AG04450 (cell line): ENCODE data around the gene RGL3. TPM values are rescaled to one million over a fixed set of nuclear protein-coding genes. Genes with fewer than 3 reads are reported as not detected.
"Not testable (repeated sequence)": the region's sequence is repeated elsewhere in the genome, so short reads cannot be mapped to it uniquely, and the experiment has no call there.

ENCODE experiments used
- CTCF ChIA-PET: fragments of 300-600, 350-600 bp; formaldehyde crosslinking; extraction: SDS; loops from one replicate; lab custom pipeline; 2022; ENCODE audit warnings: antibody characterized with exemption, inconsistent platforms; lab: Charles Lee
- POLR2A ChIA-PET: fragments of 350-600 bp; formaldehyde crosslinking; extraction: SDS; loops from one replicate; lab custom pipeline; 2021; ENCODE audit warnings: antibody characterized with exemption, inconsistent platforms; lab: Yijun Ruan, JAX
- DNase-seq: peaks from one replicate; pipeline ENCODE4 v3.0.0-alpha.2; 2011; ENCODE audit warnings: low read depth, low spot score
- H3K27ac ChIP-seq: one replicate; pipeline ENCODE4 v1.5.1; 2012; ENCODE audit warnings: low read depth, low read length, control low read depth
- H3K27me3 ChIP-seq: one replicate; pipeline ENCODE4 v1.6.0; 2012; ENCODE audit warnings: low read length; ENCODE audit not compliant: control insufficient read depth, insufficient read depth
- H3K4me3 ChIP-seq: 2 replicates; pipeline ENCODE4 v1.5.1; 2011; ENCODE audit warnings: mild to moderate bottlenecking, low read depth, low read length, control low read depth
- H3K9me3 ChIP-seq: 2 replicates; pipeline ENCODE4 v1.5.1; 2012; ENCODE audit warnings: low read length; ENCODE audit not compliant: control insufficient read depth, insufficient read depth
- CTCF ChIP-seq: IDR thresholded peaks from 2 replicates; pipeline ENCODE4 v1.5.1; 2011; ENCODE audit warnings: low read depth, low read length, control low read depth, inconsistent platforms
- polyA plus RNA-seq: library from polyadenylated mRNA; depleted of rRNA; stranded (reverse); fragments of >200 nt; gene quantifications from 2 replicates; pipeline ENCODE4 v1.2.3, GENCODE V29; 2011

The RGL3 gene
- polyA plus RNA-seq, 1 experiment: 0.11 TPM

DNA sequence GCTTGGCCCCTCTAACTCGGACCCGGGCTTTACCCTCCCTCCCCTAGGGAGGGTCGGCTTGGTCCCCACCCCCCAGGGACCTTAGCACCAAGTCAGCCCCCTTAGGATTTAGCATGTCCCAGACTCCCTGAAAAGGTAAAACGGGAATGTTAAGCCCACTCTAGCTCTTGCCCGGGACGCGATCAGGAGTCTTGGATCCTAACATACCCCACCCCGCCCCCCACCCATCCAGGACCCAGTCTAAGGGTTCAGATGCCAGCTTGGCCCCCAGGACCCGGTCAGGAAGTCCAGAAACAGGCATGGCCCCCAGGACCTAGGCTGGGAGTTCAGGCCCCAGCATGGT, 35.4 kb downstream of the RGL3 start:
- ChIA-PET POLR2A (interaction anchor here (0.6 kb wide), 1 partner anchor 43 kb away, joined by 10 read pairs; no protein-coding TSS in a partner anchor), CTCF (interaction anchor here (0.6 to 2.0 kb wide), 9 partner anchors 9 to 150 kb away, joined by 3 to 9 read pairs (median 6); partner anchors contain the start of genes ODAD3, PRKCSH and SWSAP1)
- H3K27ac ChIP-seq: no peak overlapping the region
- H3K4me3 ChIP-seq: peak overlapping the region; percentile 48
- no peak for TF ChIP-seq CTCF
- peaks cover 3% of the 10 kb centered on the region for H3K27me3 ChIP-seq
- no peaks in the 10 kb centered on the region; the same call in 1 of the 2 replicates for H3K9me3 ChIP-seq
- no peak for DNase-seq

DNA sequence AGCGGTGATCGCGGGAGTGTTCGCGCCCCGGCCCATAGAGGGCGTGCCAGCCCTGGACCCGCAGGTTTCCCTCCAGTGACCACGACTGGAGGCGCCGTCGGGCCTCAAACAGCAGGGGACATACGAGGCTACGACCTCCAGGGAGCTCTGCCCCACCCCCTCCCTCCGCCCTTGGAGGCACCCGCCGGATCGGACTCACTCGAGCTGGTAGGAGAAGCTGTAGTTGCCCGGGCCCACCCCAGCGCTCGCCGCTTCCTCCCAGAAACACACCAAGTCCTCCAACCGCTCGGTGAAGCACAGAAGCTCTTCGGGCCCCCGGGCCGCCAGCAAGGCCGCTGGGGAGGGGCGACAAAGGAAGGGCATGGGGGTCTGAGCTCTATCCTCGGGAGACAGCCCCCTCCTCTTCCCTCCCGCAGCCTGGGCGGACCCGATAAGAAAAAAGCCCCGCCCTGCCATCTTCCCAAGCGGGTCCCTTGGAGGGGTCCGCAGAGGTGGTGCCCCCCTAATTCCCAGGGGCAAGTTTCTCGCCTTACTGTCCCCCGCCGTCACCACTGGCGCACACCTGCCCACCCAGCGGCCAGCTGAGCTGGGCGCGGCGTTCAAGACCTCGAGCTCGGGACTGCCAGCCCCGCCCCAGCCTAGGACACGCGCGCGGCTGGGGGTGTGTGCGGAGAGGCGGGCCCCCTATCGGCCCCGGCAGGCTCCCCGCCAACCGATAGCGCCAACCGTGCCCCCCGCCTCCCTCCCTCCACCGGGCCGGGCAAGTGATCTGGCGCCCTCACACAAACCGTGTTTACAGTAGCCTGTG, 36.0 kb downstream of the RGL3 start:
- ChIA-PET CTCF (interaction anchor here (0.5 to 2.0 kb wide), 24 partner anchors 9 to 437 kb away, joined by 3 to 11 read pairs (median 4); partner anchors contain the start of genes ODAD3, PRKCSH, RAB3D and SWSAP1), POLR2A (no interaction called here)
- H3K4me3 ChIP-seq: peak overlapping the region; percentile 48

DNA sequence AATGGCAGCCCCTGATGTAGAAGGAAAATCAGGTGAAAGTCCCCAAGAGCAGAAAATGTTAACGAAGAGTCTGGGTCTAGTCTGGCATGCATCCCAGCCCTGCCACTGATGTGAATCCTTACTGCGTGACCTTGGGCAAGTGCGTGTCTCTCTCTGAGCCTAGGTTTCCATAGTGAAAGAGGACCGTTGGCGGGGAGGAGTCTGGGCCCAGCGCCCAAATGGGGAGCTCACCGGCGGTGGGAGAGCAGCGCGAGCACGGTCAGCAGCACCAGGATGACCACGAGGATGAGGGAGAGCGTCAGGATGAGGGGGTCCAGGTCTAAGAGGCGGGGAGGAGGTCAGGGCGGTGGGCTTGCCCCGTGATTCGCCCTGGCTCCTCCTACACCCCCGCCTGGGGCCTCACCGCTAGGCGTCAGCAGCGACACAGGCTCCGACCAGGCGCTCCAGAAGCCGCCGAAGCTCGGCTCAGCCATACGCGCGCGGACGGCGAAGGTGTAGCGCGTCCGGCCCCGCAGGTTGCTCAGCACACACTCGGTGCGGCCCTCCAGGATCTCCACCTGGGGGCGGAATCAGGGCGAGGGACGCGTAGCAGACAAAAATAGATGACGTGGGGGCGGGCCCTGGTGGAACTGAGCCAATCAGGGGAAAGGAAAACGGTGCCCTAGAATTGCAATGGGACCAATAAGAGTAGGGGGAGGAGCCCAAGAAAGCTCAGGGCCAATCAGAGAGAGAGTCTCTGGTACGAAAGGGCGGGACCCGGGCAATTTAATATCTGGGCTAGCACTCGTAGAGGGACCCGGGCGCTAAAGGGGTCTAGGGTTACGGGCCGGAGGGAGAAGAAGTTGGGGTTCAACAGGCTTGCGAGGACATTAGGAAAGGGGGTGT, 38.2 kb downstream of the RGL3 start:
- peak overlapping the region; percentile 61 for H3K27ac ChIP-seq
- peak overlapping the region; percentile 82 for H3K4me3 ChIP-seq
- DNase-seq: peak; percentile 80
- POLR2A ChIA-PET: interaction anchor here (0.6 to 1.3 kb wide), 7 partner anchors 23 to 155 kb away, joined by 3 to 6 read pairs (median 3); partner anchors contain the start of genes CCDC159, ODAD3, PRKCSH and TMEM205
- TF ChIP-seq CTCF: peak; percentile 77
- H3K27me3 ChIP-seq: peaks cover 3% of the 10 kb centered on the region
- CTCF ChIA-PET: interaction anchor here (0.5 to 2.3 kb wide), 23 partner anchors 10 to 209 kb away, joined by 3 to 14 read pairs (median 4); partner anchors contain the start of genes CCDC159, ODAD3, PRKCSH and TMEM205
- H3K9me3 ChIP-seq: no peaks in the 10 kb centered on the region; the same call in 1 of the 2 replicates

More for the DNA sequence above, 36.0 kb downstream of the RGL3 start:
- TF ChIP-seq CTCF: peak; percentile 69; the same call in 1 of the 2 replicates
- Histone ChIP-seq H3K9me3 (no peaks in the 10 kb centered on the region; the same call in 1 of the 2 replicates), H3K27me3 (peaks cover 3% of the 10 kb centered on the region), H3K27ac (no peak overlapping the region)
- no peak for DNase-seq

GRCh38 chr19:11379857-11380350, 39.2 kb downstream of the RGL3 start:
- H3K4me3 ChIP-seq: no peak overlapping the region
- TF ChIP-seq CTCF: no peak
- no peaks in the 10 kb centered on the region; the same call in 1 of the 2 replicates for H3K9me3 ChIP-seq
- H3K27ac ChIP-seq: no peak overlapping the region
- POLR2A ChIA-PET: no interaction called here
- DNase-seq: no peak
- peaks cover 3% of the 10 kb centered on the region for H3K27me3 ChIP-seq
- CTCF ChIA-PET: interaction anchor here (0.7 to 1.8 kb wide), 5 partner anchors 11 to 86 kb away, joined by 3 to 11 read pairs (median 4); partner anchors contain the start of genes ODAD3 and PRKCSH

DNA sequence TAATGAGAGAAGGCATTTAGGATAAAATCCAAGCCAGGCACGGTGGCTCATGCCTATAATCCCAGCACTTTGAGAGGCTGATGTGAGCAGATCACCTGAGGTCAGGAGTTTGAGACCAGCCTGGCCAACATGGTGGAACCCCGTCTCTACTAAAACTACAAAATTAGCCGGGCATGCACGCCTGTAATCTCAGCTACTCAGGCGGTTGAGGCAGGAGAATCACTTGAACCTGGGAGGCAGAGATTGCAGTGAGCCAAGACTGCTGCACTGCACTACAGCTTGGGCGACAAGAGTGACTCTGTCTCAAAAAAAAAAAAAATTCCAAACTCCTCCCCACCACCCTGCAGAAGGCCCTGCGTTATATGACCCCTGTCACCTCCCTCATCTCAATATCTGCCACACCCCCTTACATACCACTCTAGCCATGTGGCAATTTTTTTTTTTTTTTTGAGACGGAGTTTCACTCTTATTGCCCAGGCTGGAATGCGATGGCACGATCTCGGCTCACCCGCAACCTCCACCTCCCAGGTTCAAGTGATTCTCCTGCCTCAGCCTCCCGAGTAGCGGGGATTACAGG, 39.8 kb downstream of the RGL3 start:
- not testable (repeated sequence) for H3K4me3 ChIP-seq, H3K27ac ChIP-seq, H3K27me3 ChIP-seq, DNase-seq, H3K9me3 ChIP-seq
- ChIA-PET POLR2A (interaction anchor here (0.6 kb wide), 1 partner anchor 113 kb away, joined by 3 read pairs; no protein-coding TSS in a partner anchor), CTCF (interaction anchor here (0.7 kb wide), 2 partner anchors 12 to 56 kb away, joined by 3 read pairs; partner anchors contain the start of genes ODAD3 and PRKCSH)
